SK-MEL-5 (cell line): ENCODE data around the gene QRFPR. TPM values are rescaled to one million over a fixed set of nuclear protein-coding genes. Genes with fewer than 3 reads are reported as not detected.

ENCODE experiments used
- DNase-seq: peaks from one replicate; pipeline ENCODE4 v3.0.0-alpha.2; 2016; ENCODE audit warnings: low read depth, low spot score
- in situ Hi-C: cut with HindIII; loops from 2 replicates; pipeline ENCODE4 v1.10.0; 2016; ENCODE audit warnings: low sequenced_read_pairs, high pct_unique_total_duplicates, low pct_unique_long_range_greater_than_20kb
- small RNA-seq, 2 experiments: library from RNA; depleted of rRNA; stranded (forward); fragments of <200 nt; gene quantifications; one replicate each; pipeline ENCODE3, GENCODE V24; 2014
- total RNA-seq: library from RNA; depleted of rRNA; stranded (reverse); fragments of >200 nt; shearing (Covaris generic); gene quantifications from 2 replicates; pipeline ENCODE4 v1.2.3, GENCODE V29; 2014; rRNA removed

Gene QRFPR
- total RNA-seq, 1 experiment from 2014 or later = not detected

DNA sequence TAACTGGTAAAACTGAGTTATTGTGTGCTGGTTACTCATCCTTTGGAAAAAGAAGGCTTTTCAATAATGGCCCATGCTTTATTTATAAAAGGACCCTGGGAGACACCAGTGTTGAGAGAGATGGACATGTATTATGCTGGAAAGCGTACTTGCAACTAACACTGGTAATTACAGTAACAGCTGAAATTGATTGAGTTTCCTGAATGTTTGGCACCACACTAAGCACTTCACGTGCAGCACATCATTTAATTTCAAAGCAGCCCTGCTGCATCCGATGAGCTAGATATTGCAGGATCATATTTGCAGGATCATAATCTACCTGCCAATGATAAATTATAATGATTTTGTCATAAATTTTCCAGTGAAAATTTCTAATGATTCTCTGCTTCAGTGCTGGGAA is 81.5 kb downstream of the QRFPR start:
- DNase-seq = no peak
- in situ Hi-C loops = no loop called here

DNA sequence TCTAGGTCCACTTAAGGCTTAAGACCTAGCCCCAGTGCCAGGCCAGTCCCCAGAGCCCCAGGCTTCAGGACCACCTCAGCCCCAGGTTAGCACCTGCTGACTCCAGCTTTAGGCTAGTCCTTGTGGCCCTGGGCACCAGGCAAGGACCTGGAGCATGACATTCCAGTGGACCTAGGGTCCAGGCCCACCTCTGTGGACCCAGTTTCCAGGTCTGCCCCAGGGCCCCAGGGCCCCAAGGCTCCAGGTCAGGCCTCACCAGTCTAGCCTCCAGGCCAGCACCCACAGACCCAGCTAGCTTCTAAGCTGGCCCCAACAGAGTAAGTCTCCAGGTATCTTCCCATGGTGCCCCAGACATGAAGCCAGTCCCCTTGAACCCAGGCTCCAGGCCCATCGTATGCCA is 97.5 kb downstream of the QRFPR start:
- in situ Hi-C loops = no loop called here
- DNase-seq = no peak

GRCh38 chr4:121280425-121280824 is 100.4 kb downstream of the QRFPR start:
- in situ Hi-C loops = no loop called here
- no peak for DNase-seq

DNA sequence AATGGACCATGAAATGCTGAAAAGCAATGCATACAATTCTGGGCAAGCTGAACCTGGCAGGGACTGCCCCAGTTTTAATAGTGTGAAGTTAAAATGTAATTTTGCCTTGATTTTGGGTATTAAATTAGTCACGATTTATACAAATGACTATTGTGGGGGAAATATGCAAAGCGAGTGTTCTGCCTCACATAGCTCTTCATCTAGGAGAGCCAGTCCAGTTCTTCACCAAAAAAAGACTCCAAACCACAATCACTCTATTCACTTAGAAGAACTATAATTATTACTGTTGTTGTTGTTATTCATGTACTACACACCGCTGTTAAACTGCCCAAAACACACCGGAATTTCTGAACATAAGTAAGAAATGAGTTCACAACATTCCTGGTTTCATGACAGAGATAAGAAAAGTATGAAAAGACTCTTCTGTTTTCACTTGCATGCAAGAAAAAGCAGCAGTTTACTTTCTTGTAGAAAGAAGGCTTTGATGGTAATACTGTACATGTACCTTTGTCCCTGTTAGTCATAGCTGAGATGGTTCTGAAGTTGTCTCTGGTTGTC is 101.9 kb downstream of the QRFPR start:
- in situ Hi-C loops = no loop called here
- no peak for DNase-seq

Small RNA genes within 50 kb of the gene (small RNA-seq; reads per million reads assigned to genes)
- gene RF00019 = 0 reads per million in 2 experiments

Other genes starting within 250 kb of the QRFPR start
- gene TNIP3, start 216.7 kb downstream of the QRFPR start, total RNA-seq = not detected in 2 replicates